IgD-negative memory B cell (primary cell): ENCODE results near the gene SPIB. TPM values are rescaled to one million over a fixed set of nuclear protein-coding genes. Genes with fewer than 3 reads are reported as not detected.
A peak's percentile ranks its signal among the peaks of the same experiment; 100 is the strongest.

Experiments used
- H3K27ac Mint-ChIP-seq, 3 donors: one replicate each; pipeline ENCODE4 v1.8.0; 2020 to 2022; ENCODE audit warnings: mild to moderate bottlenecking in 3 of 3, mixed read lengths in 3 of 3, moderate library complexity in 1 of 3
- H3K27me3 Mint-ChIP-seq: one replicate; pipeline ENCODE4 v1.8.0; 2021; ENCODE audit warnings: mixed read lengths
- H3K36me3 Mint-ChIP-seq: one replicate; pipeline ENCODE4 v1.8.0; 2020; ENCODE audit warnings: mild to moderate bottlenecking, mixed read lengths
- H3K4me1 Mint-ChIP-seq, 3 donors: one replicate each; pipeline ENCODE4 v1.8.0; 2020 to 2022; ENCODE audit warnings: mixed read lengths in 3 of 3, mild to moderate bottlenecking in 1 of 3
- H3K4me3 Mint-ChIP-seq, 4 donors: one replicate each; pipeline ENCODE4 v1.8.0; 2020 to 2022; ENCODE audit warnings: mild to moderate bottlenecking in 4 of 4, mixed read lengths in 4 of 4, moderate library complexity in 3 of 4
- H3K9me3 Mint-ChIP-seq, 3 donors: one replicate each; pipeline ENCODE4 v1.8.0; 2020 to 2021; ENCODE audit warnings: mixed read lengths in 3 of 3, mild to moderate bottlenecking in 1 of 3
- polyA plus RNA-seq: library from polyadenylated mRNA; unstranded; fragments of 300-500 nt; fragmentation: Illumina TruSeq; gene quantifications from one replicate; pipeline ENCODE4 v1.2.3, GENCODE V29; 2021

Gene SPIB
- polyA plus RNA-seq: 403 TPM

- Mint-ChIP-seq H3K4me3 (peak within 1 kb of the TSS; percentile 99 to 100 (median 100)), H3K36me3 (peaks cover 18% of the 10 kb centered on the region), H3K4me1 (peaks cover 20 to 26% (median 26%) of the 10 kb centered on the region in 3 donors), H3K27ac (peak within 1 kb of the TSS; percentile 96 to 100 (median 96)), H3K9me3 (no peaks in the 10 kb centered on the region), H3K27me3 (no peaks in the 10 kb centered on the region)
These were observed at the start of gene SPIB for GRCh38 chr19:50418176-50419021. TSS of gene SPIB (plus strand) at chr19:50418938. CDS start at chr19:50418963, 25 bp downstream.

GRCh38 chr19:50371914-50372475 lies 46.7 kb upstream of the SPIB start:
- Mint-ChIP-seq H3K4me3 (peak overlapping the region in 1 of 4 donors; percentile 44), H3K4me1 (peaks cover 11 to 21% (median 18%) of the 10 kb centered on the region in 3 donors), H3K27ac (peak overlapping the region in 1 of 3 donors; percentile 8), H3K36me3 (no peaks in the 10 kb centered on the region), H3K27me3 (no peaks in the 10 kb centered on the region), H3K9me3 (no peaks in the 10 kb centered on the region)

GRCh38 chr19:50376166-50377050 lies 42.3 kb upstream of the SPIB start, which contains the start of gene NR1H2:
TSS of gene NR1H2 (plus strand) at chr19:50376457. CDS start at chr19:50377606, 1,149 bp downstream.
- peaks cover 2% of the 10 kb centered on the region for H3K36me3 Mint-ChIP-seq
- H3K9me3 Mint-ChIP-seq: no peaks in the 10 kb centered on the region
- peak within 1 kb of the TSS; percentile 92 to 100 (median 96) for H3K4me3 Mint-ChIP-seq
- no peaks in the 10 kb centered on the region for H3K27me3 Mint-ChIP-seq
- H3K27ac Mint-ChIP-seq: peak within 1 kb of the TSS; percentile 96 to 100 (median 100)
- H3K4me1 Mint-ChIP-seq: peaks cover 5 to 12% (median 9%) of the 10 kb centered on the region in 3 donors

DNA sequence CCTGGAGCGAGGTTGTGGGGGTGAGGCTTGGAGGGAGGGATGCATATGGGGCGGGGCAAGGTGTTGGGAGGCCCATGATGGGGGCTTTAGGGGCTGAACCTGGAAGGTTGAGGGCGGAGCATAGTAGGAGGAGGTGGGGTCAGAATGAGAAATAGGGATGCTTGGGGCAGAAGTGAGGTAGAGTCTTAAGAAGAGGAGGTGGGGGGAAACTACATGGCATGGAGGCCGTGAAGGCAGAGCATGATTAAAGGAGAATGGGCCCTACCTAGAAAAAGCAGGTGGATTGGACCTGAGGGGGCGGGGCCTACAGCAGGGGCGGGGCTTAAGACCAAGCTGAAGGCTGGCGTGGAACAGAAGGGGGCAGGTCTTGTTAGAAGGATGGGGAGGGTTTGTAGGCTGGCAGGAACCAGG lies 41.7 kb upstream of the SPIB start:
- H3K36me3 Mint-ChIP-seq: peaks cover 2% of the 10 kb centered on the region
- H3K27ac Mint-ChIP-seq: peak overlapping the region; percentile 59 to 100 (median 96)
- no peaks in the 10 kb centered on the region for H3K9me3 Mint-ChIP-seq
- H3K27me3 Mint-ChIP-seq: no peaks in the 10 kb centered on the region
- peak overlapping the region; percentile 57 to 98 (median 82) for H3K4me3 Mint-ChIP-seq
- H3K4me1 Mint-ChIP-seq: peaks cover 5 to 12% (median 9%) of the 10 kb centered on the region in 3 donors

DNA sequence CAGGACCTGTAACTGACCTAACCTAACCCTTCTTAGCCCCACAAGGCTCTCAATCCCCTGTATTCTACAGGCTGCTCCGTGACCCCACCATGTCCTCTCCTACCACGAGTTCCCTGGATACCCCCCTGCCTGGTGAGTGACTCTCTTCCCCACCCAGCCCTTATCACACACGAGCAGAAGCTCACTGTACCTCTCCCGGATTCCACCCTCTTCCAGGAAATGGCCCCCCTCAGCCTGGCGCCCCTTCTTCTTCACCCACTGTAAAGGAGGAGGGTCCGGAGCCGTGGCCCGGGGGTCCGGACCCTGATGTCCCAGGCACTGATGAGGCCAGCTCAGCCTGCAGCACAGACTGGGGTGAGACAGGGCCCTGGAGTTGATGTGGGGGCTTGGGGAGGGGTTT lies 41.2 kb upstream of the SPIB start:
- Mint-ChIP-seq H3K27me3 (no peaks in the 10 kb centered on the region), H3K4me3 (peak overlapping the region; percentile 61 to 92 (median 74)), H3K9me3 (no peaks in the 10 kb centered on the region), H3K4me1 (peaks cover 5 to 12% (median 9%) of the 10 kb centered on the region in 3 donors), H3K27ac (peak overlapping the region in 2 of 3 donors; percentile 96 to 100), H3K36me3 (peaks cover 2% of the 10 kb centered on the region)

DNA sequence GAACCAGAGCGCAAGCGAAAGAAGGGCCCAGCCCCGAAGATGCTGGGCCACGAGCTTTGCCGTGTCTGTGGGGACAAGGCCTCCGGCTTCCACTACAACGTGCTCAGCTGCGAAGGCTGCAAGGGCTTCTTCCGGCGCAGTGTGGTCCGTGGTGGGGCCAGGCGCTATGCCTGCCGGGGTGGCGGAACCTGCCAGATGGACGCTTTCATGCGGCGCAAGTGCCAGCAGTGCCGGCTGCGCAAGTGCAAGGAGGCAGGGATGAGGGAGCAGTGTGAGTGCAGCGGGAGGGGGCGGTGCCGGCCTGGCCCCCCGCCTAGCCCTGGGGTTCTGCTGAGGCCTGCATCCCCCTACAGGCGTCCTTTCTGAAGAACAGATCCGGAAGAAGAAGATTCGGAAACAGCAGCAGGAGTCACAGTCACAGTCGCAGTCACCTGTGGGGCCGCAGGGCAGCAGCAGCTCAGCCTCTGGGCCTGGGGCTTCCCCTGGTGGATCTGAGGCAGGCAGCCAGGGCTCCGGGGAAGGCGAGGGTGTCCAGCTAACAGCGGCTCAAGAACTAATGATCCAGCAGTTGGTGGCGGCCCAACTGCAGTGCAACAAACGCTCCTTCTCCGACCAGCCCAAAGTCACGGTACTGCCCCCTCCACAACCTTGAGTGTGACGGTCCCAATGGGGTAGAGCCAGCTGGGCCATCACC lies 40.4 kb upstream of the SPIB start:
- peaks cover 2% of the 10 kb centered on the region for H3K36me3 Mint-ChIP-seq

DNA sequence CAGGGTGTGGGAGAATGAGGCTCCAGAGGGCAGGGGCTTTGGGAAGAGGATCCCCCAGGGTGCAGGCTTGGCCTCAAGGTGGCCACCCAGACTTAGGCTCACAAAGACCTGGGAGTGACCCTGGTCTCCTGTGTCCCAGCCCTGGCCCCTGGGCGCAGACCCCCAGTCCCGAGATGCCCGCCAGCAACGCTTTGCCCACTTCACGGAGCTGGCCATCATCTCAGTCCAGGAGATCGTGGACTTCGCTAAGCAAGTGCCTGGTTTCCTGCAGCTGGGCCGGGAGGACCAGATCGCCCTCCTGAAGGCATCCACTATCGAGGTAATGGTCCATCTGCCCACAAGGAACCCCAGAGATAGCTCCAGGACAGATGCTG lies 39.9 kb upstream of the SPIB start:
- no peaks in the 10 kb centered on the region for H3K27me3 Mint-ChIP-seq
- peak overlapping the region in 2 of 3 donors; percentile 59 to 96 for H3K27ac Mint-ChIP-seq
- H3K4me1 Mint-ChIP-seq: peaks cover 12 to 15% (median 12%) of the 10 kb centered on the region in 3 donors
- H3K36me3 Mint-ChIP-seq: peaks cover 2% of the 10 kb centered on the region
- H3K4me3 Mint-ChIP-seq: peak overlapping the region in 1 of 4 donors; percentile 70
- H3K9me3 Mint-ChIP-seq: no peaks in the 10 kb centered on the region

More for the DNA sequence above, 40.4 kb upstream of the SPIB start:
- no peaks in the 10 kb centered on the region for H3K27me3 Mint-ChIP-seq
- H3K9me3 Mint-ChIP-seq: no peaks in the 10 kb centered on the region
- peaks cover 8 to 12% (median 10%) of the 10 kb centered on the region in 3 donors for H3K4me1 Mint-ChIP-seq
- peak overlapping the region in 1 of 4 donors; percentile 18 for H3K4me3 Mint-ChIP-seq
- peak overlapping the region in 2 of 3 donors; percentile 59 to 96 for H3K27ac Mint-ChIP-seq

DNA sequence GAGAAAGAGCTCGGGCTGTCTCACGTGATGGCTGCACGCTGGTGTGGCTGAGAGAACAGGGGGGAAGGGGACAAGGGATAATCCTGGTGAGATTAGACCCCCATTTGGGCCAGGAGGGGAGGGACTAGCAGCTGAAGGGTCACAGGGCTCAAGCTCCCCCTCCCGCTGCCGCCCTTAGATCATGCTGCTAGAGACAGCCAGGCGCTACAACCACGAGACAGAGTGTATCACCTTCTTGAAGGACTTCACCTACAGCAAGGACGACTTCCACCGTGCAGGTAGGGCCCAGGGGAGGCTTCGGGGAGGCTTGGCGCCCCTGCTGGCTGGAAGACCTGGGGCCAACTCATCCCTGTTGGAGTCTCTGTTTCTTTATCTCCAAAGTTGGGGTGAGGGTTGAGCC lies 39.1 kb upstream of the SPIB start:
- Mint-ChIP-seq H3K4me1 (peaks cover 9 to 21% (median 13%) of the 10 kb centered on the region in 3 donors), H3K9me3 (no peaks in the 10 kb centered on the region), H3K36me3 (peaks cover 2% of the 10 kb centered on the region), H3K4me3 (peak overlapping the region in 1 of 4 donors; percentile 70), H3K27me3 (no peaks in the 10 kb centered on the region), H3K27ac (peak overlapping the region in 2 of 3 donors; percentile 90 to 96)

GRCh38 chr19:50380137-50380536 lies 38.6 kb upstream of the SPIB start:
- Mint-ChIP-seq H3K36me3 (peaks cover 2% of the 10 kb centered on the region), H3K27me3 (peaks cover 2% of the 10 kb centered on the region), H3K4me1 (peaks cover 14 to 26% (median 18%) of the 10 kb centered on the region in 3 donors), H3K27ac (peak overlapping the region in 1 of 3 donors; percentile 96), H3K9me3 (no peaks in the 10 kb centered on the region), H3K4me3 (peak overlapping the region in 2 of 4 donors; percentile 70 to 86)

- H3K27me3 Mint-ChIP-seq: peaks cover 2% of the 10 kb centered on the region
- no peak overlapping the region for H3K4me3 Mint-ChIP-seq
- H3K4me1 Mint-ChIP-seq: peaks cover 14 to 28% (median 20%) of the 10 kb centered on the region in 3 donors
- peaks cover 2% of the 10 kb centered on the region for H3K36me3 Mint-ChIP-seq
- H3K9me3 Mint-ChIP-seq: no peaks in the 10 kb centered on the region
- peak overlapping the region in 1 of 3 donors; percentile 93 for H3K27ac Mint-ChIP-seq
These were observed 38.0 kb upstream of the SPIB start for GRCh38 chr19:50380751-50381151.

GRCh38 chr19:50381881-50382729 lies 36.6 kb upstream of the SPIB start:
- Mint-ChIP-seq H3K4me3 (peak overlapping the region in 2 of 4 donors; percentile 25 to 76), H3K36me3 (peaks cover 4% of the 10 kb centered on the region), H3K27me3 (peaks cover 2% of the 10 kb centered on the region), H3K4me1 (peaks cover 10 to 27% (median 17%) of the 10 kb centered on the region in 3 donors), H3K27ac (peak overlapping the region in 1 of 3 donors; percentile 93), H3K9me3 (no peaks in the 10 kb centered on the region)

DNA sequence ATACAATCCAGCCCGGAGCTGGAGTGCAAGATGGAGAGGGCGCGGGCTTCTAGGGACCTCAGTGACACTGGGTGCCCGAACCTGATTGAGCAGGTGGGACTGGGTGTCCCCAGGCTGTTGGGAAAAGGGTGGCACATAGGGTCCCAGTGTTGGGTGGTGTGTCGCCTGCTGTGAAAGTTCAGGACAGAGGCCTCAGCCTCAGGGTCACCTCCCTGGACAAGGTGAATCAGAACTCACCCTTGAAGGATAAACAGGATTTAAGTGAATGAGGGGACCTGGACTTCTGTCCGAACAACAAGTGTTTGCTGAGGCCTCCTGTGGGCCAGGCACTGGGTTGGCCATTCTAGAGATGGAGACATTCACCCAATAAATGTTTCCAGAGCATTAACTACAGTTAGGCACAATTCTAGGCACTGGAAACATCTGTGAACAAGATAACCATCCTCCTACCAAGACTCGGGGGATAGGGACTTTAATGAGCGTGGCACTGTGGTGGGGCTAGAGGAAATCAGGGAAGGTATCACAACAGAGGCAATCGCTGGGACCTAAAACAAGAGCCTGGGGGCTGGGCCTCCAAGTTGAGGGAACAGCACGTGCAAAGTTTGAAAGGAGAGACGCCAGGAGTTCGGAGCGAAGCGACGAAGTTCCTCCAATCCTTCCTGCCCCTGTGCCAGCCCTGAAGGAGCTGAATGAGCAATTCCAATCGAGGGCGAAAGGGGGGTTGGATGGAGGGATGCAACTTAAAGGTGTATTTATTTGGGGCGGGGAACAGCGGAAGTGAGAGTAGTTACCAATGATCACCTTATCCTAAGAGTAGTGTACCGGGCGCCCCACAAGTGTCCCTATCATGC lies 35.5 kb upstream of the SPIB start:
- Mint-ChIP-seq H3K9me3 (no peaks in the 10 kb centered on the region), H3K4me3 (peak overlapping the region; percentile 76 to 98 (median 94)), H3K27me3 (peaks cover 2% of the 10 kb centered on the region), H3K27ac (peak overlapping the region; percentile 93 to 97 (median 95)), H3K36me3 (peaks cover 4% of the 10 kb centered on the region), H3K4me1 (peaks cover 10 to 21% (median 16%) of the 10 kb centered on the region in 3 donors)
